ENCODE data around the gene BCAS3.
"Not testable (repeated sequence)": the region's sequence is repeated elsewhere in the genome, so short reads cannot be mapped to it uniquely, and the experiment has no call there.

The BCAS3 gene

DNA sequence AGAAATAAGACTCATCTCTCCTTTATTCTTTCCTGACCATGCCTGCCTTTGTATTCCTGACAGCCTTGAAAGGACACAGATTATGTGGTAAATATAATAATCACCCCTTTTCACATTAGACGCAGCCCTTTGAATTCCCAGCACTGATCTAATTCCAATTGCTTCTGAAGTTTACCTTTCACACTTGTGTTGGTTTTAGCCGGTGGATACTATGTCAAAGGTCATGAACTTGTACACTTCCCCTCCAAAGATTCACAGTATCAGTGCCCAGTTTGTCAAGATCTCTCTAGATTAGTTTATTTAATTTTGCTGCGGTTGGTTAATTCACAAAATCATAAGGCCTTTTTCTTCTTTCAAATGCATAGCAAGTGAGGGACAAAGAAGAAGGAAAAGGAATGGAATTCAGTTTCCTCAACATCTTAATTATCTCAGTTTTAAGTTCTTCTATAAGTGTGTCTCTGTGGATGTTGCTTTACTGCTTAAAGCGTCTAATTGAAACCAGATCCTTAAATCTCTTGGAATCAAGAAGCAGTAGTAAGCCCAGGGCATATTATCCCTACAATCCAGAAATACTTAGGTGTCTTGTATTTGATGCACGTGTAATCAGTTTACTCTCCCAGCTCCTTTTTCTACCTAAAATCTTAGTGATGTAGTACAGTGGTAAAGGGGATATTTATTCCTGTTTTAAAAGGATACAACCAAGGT lies 547.7 kb downstream of the BCAS3 start:
- no peak for DNase-seq (ENCODE audit: low spot score)

GRCh38 chr17:61227866-61228265 lies 550.2 kb downstream of the BCAS3 start:
- DNase-seq (ENCODE audit: low spot score), result no peak

DNA sequence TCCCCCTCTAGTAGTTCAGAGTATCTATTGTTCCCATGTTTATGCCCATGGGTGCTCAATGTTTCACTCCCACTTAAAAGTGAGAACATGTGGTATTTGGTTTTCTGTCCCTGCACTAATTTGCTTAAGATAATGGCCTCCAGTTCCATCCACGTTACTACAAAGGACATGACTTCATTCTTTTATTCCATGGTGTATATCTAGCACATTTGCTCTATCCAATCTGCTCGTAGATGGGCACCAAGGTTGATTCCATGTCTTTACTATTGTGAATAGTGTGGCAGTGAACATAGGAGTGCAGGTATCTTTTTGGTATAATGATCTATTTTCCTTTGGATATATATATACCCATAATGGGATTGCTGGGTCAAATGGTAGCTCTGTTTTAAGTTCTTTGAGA lies 552.8 kb downstream of the BCAS3 start:
- DNase-seq (ENCODE audit: low spot score), result no peak

- DNase-seq (ENCODE audit: low spot score), result no peak
These were observed 553.5 kb downstream of the BCAS3 start for GRCh38 chr17:61230972-61231820.

GRCh38 chr17:61232871-61233270 lies 555.2 kb downstream of the BCAS3 start:
- DNase-seq (ENCODE audit: low spot score), result no peak

GRCh38 chr17:61233991-61234750 lies 556.5 kb downstream of the BCAS3 start:
- DNase-seq (ENCODE audit: low spot score), result no peak

DNA sequence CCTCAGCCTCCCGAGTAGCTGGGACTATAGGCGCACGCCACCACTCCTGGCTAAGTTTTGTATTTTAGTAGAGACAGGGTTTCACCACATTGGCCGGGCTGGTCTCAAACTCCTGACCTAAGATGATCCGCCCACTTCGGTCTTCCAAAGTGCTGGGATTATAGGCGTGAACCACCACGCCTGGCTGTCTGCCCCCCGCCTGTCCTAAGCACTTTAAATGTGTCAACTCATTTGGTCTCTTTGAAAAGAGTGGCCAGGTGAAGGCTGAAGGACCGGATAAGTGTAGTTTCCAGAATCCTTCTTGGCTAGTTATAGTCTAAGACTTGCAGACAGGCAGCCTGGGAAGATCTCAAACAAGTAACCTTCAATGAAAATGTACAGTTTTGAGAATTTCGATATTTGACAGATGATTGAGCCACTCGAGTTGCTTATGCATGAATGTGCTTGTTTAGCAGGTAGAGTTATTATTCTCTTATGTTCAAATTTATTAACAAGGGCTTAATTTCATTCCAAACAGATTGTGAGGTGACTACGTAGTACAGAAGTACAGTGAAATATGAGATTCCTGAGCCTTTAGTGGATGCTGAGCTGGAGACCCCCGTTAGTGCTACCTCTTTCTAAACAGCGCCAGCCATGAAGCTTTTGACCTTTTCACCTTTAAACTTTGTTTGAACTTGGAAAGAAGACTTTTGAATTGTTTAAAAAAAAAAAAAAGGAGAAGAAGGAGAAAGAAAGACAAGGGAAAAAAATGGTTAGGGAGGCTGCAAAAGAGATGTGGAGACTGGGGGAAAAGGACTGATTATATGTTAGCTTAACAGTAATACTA lies 557.6 kb downstream of the BCAS3 start:
- DNase-seq (ENCODE audit: low spot score), result no peak

DNA sequence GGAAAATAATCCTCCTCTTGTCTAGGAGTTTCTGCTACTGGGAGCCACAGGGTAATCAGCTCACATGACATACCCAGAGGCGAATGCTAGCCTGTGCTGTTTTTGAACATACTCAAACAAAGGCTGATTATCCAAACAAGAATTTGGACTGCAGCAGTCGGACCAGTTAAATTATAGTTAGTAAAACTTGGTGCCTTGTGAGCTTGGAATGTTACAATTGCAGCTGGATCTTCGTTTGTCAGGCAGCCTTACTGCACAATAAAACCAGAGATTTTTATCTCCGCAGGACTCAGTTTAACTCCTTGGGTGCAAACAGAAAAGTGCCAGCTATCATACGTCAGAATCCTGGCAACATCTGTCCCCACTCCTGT lies 558.2 kb downstream of the BCAS3 start:
- peak; percentile 53 for DNase-seq (ENCODE audit: low spot score)

DNA sequence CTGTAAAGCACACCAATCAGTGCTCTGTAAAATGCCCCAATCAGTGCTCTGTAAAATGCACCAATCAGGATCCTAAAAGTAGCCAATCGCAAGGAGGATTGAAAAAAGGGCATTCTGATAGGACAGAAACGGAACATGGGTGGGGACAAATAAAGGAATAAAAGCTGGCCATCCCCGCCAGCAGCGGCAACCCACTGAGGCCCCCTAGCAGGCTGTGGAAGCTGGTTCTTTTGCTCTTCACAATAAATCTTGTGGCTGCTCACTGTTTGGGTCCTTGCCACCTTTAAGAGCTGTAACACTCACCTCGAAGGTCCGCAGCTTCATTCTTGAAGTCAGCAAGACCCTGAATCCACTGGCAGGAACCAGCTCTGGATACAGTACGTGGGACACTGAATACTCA lies 559.6 kb downstream of the BCAS3 start:
- no peak for DNase-seq (ENCODE audit: low spot score)

- no peak for DNase-seq (ENCODE audit: low spot score)
These were observed 560.8 kb downstream of the BCAS3 start for GRCh38 chr17:61238455-61238933.

- DNase-seq (ENCODE audit: low spot score), result no peak
These were observed 561.7 kb downstream of the BCAS3 start for GRCh38 chr17:61239327-61239726.

- DNase-seq (ENCODE audit: low spot score), result no peak
These were observed 562.3 kb downstream of the BCAS3 start for GRCh38 chr17:61239953-61240352.

DNA sequence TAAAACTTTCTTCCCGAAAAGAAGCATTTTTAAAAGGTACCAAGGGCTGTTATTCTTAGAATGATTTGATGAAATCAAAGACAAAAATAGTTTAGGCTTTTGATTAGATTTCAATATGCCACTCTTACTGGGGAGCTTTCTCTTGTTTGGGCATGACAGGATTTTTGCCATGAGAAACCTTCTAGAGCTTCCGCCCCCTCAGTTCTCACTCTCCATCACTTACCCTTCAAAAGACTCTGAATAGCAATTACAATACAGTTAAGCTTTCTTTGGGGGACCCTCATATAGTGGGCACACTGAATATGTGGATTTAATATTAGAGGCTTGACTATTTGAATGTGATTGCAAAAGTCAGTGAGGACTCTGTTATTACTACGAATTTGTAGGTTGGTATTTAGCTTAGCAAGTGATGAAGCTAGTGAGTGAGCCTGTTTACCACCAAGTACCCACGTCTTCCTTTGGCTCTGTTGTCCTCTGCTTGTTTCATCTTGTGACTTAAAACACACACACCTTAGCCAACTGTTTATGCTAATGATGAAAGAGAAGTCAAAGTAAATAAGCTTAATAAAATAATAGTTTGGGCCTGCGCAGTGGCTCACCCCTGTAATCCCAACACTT lies 563.3 kb downstream of the BCAS3 start:
- no peak for DNase-seq (ENCODE audit: low spot score)

DNA sequence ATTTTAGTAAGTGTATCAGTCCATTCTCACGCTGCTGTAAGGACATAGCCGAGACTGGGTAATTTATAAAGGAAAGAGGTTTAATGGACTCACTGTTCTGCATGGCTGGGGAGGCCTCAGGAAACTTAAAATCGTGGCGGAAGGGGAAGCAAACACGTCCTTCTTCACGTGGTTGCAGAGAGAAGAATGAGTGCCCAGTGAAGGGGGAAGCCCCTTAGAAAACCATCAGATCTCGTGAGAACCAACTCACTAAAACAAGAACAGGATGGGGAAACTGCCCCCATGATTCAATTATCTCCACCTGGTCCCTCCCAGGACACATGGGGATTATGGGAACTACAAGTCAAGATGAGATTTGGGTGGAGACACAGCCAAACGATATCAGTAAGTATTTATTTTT lies 567.3 kb downstream of the BCAS3 start:
- DNase-seq (ENCODE audit: low spot score), result not testable (repeated sequence)

- no peak for DNase-seq (ENCODE audit: low spot score)
These were observed 568.1 kb downstream of the BCAS3 start for GRCh38 chr17:61245706-61246135.

DNA sequence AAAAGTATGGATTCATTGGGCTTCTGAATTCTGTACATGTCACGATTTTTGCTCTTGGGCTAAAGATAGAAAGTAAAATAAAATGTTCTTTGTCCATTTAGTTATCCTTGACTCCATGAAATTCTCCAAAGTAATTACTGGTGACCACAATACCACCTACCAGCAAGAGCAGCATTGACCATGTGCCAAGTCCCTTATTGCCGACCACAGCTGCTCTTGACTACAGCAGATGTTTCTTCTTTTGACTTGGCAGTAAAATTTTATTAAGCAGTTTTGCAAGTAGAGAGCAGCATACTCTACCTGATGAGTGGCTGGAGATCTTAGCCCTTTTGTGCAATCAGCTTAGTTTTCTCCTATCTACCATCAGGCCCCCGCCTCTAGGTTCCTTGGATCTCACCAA lies 569.8 kb downstream of the BCAS3 start:
- DNase-seq (ENCODE audit: low spot score), result peak; percentile 25

GRCh38 chr17:61248399-61248798 lies 570.7 kb downstream of the BCAS3 start:
- DNase-seq (ENCODE audit: low spot score), result no peak

DNA sequence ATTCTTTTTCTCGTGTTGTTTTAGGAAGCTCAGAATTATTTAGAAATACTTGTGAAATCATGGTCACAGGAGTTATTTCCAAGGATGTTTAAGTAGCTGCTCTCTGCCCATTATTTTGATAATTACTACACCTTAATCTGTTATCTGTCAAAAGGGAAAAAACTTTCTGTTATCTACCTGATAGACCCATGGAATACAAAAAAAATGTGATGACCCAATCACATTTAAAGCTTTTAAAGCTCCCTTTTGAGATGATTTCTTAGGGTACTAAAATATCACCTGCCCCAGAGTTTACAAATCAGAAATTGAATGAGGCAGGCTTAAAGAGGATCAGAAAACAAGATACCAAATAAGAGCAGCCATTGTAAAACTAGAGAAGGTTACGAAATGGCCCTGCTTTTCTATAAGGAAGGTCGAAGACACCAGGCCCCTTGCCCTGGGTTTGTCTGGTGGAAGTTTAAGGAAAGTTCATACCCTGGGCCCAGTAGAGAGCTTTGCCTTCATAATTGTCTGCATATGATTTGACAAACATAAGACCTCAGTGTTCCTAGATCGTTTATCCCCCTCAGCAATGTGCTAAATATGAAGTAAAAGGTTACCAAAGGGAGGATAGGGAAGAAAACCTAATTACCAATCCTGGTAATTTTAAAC lies 572.1 kb downstream of the BCAS3 start:
- DNase-seq (ENCODE audit: low spot score), result no peak

DNA sequence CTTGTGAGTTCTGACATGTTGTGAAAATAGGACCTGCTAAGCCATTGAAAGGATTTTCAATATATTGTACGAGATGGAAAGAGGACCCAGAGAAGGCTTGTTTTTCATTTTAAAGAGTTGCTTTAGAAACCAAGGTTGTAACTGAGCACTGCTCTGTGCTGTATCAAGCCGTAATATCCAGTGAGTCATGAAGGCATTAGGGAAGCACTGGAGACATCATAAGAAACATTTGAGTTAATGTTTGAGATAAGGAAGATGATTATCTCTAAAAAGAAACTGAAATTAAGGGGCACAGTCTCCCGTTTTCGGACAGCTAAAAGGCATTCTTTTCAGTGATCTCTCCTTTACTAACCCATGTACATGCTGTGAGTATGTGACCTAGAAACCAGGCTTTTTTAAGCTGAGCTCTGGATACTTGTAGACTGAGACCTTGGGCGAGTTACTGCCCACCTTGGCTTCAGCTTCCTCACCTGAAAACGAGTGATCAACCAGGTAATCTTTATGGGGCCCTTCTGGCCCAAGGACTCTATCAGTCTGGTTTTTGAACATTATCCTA lies 572.8 kb downstream of the BCAS3 start:
- DNase-seq (ENCODE audit: low spot score), result no peak
